Testis (tissue), 2 donors: ENCODE results near the gene MOB4.

Experiments
- POLR2A ChIP-seq: fragments of 450-650 bp; IDR thresholded peaks from one replicate; pipeline ENCODE4 v1.6.1; 2017; ENCODE audit warnings: antibody characterized with exemption, mild to moderate bottlenecking, moderate library complexity
- TF ChIP-seq, protein P1 (sequence below), 3 experiments: fragments of 450-650 bp in 2 of 3; fragments of 200-600 bp in 1 of 3; sonication (generic) in 1 of 3; IDR thresholded peaks; one replicate each; pipeline ENCODE4 v1.5.1; 2016 to 2019; ENCODE audit warnings: antibody characterized with exemption in 3 of 3, mild to moderate bottlenecking in 2 of 3, moderate library complexity in 1 of 3

- TF ChIP-seq, protein P1, sequence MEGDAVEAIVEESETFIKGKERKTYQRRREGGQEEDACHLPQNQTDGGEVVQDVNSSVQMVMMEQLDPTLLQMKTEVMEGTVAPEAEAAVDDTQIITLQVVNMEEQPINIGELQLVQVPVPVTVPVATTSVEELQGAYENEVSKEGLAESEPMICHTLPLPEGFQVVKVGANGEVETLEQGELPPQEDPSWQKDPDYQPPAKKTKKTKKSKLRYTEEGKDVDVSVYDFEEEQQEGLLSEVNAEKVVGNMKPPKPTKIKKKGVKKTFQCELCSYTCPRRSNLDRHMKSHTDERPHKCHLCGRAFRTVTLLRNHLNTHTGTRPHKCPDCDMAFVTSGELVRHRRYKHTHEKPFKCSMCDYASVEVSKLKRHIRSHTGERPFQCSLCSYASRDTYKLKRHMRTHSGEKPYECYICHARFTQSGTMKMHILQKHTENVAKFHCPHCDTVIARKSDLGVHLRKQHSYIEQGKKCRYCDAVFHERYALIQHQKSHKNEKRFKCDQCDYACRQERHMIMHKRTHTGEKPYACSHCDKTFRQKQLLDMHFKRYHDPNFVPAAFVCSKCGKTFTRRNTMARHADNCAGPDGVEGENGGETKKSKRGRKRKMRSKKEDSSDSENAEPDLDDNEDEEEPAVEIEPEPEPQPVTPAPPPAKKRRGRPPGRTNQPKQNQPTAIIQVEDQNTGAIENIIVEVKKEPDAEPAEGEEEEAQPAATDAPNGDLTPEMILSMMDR (IDR thresholded peaks at IDR 0.05), result no peak
- no peak for TF ChIP-seq POLR2A
Observed at GRCh38 chr2:197516393-197516761, 511 bp downstream of the MOB4 start.
